Astrocyte of the spinal cord (primary cell): Measurements from ENCODE around the gene ARID5B.
A peak's percentile ranks its signal among the peaks of the same experiment; 100 is the strongest.

Source experiments
- DNase-seq: peaks from one replicate; pipeline ENCODE4 v3.0.0; 2011; ENCODE audit warnings: low read depth, low spot score
- H3K4me3 ChIP-seq: 2 replicates; pipeline ENCODE4 v1.5.1; 2011; ENCODE audit warnings: low read depth, mild to moderate bottlenecking, low read length, moderate library complexity
- CTCF ChIP-seq: IDR thresholded peaks from 2 replicates; pipeline ENCODE4 v1.5.1; 2012; ENCODE audit warnings: low read depth, mild to moderate bottlenecking, low read length, inconsistent platforms
- in situ Hi-C: cut with HindIII; loops from 2 replicates; pipeline ENCODE4 v1.10.0; 2017; ENCODE audit warnings: low sequenced_read_pairs

The ARID5B gene

GRCh38 chr10:62040881-62041280 is 139.4 kb downstream of the ARID5B start:
- in situ Hi-C loops: no loop called here
- no peak overlapping the region for H3K4me3 ChIP-seq
- DNase-seq: no peak
- no peak for TF ChIP-seq CTCF

GRCh38 chr10:62043421-62044021 is 142.0 kb downstream of the ARID5B start:
- H3K4me3 ChIP-seq: no peak overlapping the region
- no peak for TF ChIP-seq CTCF
- in situ Hi-C loops: no loop called here
- peak; percentile 66 for DNase-seq

- in situ Hi-C loops: no loop called here
- H3K4me3 ChIP-seq: no peak overlapping the region
These were observed 143.1 kb downstream of the ARID5B start for GRCh38 chr10:62044566-62044965.

GRCh38 chr10:62045765-62046521 is 144.4 kb downstream of the ARID5B start:
- TF ChIP-seq CTCF: no peak
- H3K4me3 ChIP-seq: peak overlapping the region; percentile 16
- DNase-seq: peak; percentile 92
- in situ Hi-C loops: no loop called here

More at GRCh38 chr10:62044566-62044965, 143.1 kb downstream of the ARID5B start:
- TF ChIP-seq CTCF: no peak
- no peak for DNase-seq

- no peak for TF ChIP-seq CTCF
- DNase-seq: peak; percentile 74
- in situ Hi-C loops: no loop called here
- no peak overlapping the region for H3K4me3 ChIP-seq
These were observed 145.2 kb downstream of the ARID5B start for GRCh38 chr10:62046522-62047227.

GRCh38 chr10:62047228-62047892 is 145.9 kb downstream of the ARID5B start:
- no peak for DNase-seq
- no peak for TF ChIP-seq CTCF
- in situ Hi-C loops: no loop called here
- H3K4me3 ChIP-seq: no peak overlapping the region
